OCI-LY7 (cell line): ENCODE data around the gene CRYAB.

Source experiments
- CTCF ChIP-seq: fragments of 200-600 bp; sonication (generic); conservative IDR thresholded peaks from 2 replicates; pipeline ENCODE4 v1.5.1; 2014; ENCODE audit warnings: mild to moderate bottlenecking, antibody characterized with exemption, low read length, moderate library complexity, mixed read lengths
- EZH2phosphoT487 ChIP-seq: fragments of 200-600 bp; sonication (generic); IDR thresholded peaks from 2 replicates; pipeline ENCODE4 v1.6.1; 2018; ENCODE audit warnings: low read depth, borderline replicate concordance, mild to moderate bottlenecking, mixed run types, antibody characterized with exemption, low read length, moderate library complexity, mixed read lengths

GRCh38 chr11:111935317-111936039 lies 23.9 kb upstream of the CRYAB start:
- no peak for TF ChIP-seq CTCF
- no peak for TF ChIP-seq EZH2phosphoT487
